Measurements from ENCODE around the gene MPDU1. TPM values are rescaled to one million over a fixed set of nuclear protein-coding genes. Genes with fewer than 3 reads are reported as not detected.

The MPDU1 gene
- total and polyA plus RNA-seq, 2 of the 4 experiments (the other 2 are of a cell fraction): 135 to 149 TPM

DNA sequence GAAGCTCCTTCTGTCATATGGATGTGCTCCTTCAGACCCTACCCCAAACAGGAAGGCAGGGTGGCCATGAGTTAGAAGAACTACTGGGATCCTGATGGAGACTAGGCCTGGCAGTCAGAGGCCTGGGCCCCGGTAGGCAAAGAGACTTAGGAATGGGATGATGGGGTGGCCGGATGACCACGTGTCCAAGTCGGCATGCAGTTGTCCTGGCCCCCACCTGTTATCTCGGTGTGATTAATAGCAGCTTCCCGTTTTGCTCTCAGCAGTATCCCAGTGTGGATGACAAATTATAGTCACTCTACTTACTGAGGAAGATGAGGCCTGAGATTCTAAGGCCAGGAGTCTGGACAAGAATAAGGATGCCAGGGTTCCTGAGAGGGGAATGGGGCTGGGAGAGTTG is 33.3 kb upstream of the MPDU1 start:
- H3K14ac ChIP-seq (replicated peaks; ENCODE audit: low read depth, low read length): no peak overlapping the region
- peaks cover 5% of the 10 kb centered on the region; the same call in 1 of the 2 replicates for H3K9me1 ChIP-seq (ENCODE audit: insufficient read depth, low read length)
- H3K18ac ChIP-seq (ENCODE audit: low read depth, low read length): no peak overlapping the region
- H3K36me3 ChIP-seq (ENCODE audit: control insufficient read depth, insufficient read depth, low read length): peaks cover 4% of the 10 kb centered on the region; the same call in 1 of the 2 replicates
- no peak overlapping the region for H3K27ac ChIP-seq (ENCODE audit: insufficient read depth, low read length)
- peaks cover 0 to 13% of the 10 kb centered on the region in 2 experiments; a peak in 2 of 4 replicates for H3K79me1 ChIP-seq (ENCODE audit: low read depth in 1 of 2, low read length in 2 of 2)
- BruUV-seq (replicated peaks): no TSS peak
- no peaks in the 10 kb centered on the region for H3K9me3 ChIP-seq (ENCODE audit: control insufficient read depth, insufficient read depth, low read length)
- no peaks in the 10 kb centered on the region for H3K27me3 ChIP-seq (ENCODE audit: control insufficient read depth, insufficient read depth, low read length)
- no peak overlapping the region for H3K56ac ChIP-seq (ENCODE audit: extremely low read depth, insufficient read depth, low read length)
- H3K4me3 ChIP-seq (ENCODE audit: insufficient read depth, low read depth, low read length): no peak overlapping the region
- no peak overlapping the region; the same call in 1 of the 2 replicates for H2AK5ac ChIP-seq (ENCODE audit: low read depth, low read length)
- no peak overlapping the region for H2AFZ ChIP-seq (replicated peaks; ENCODE audit: low read length, poor library complexity)
- no peak for DNase-seq
- H2BK20ac ChIP-seq (ENCODE audit: low read depth, low read length): no peak overlapping the region
- no peak overlapping the region for H3K9ac ChIP-seq (ENCODE audit: low read depth, low read length)
- H3K4ac ChIP-seq (ENCODE audit: low read depth, low read length): no peak overlapping the region
- no peak for ATAC-seq (ENCODE audit: low read depth)
- no peak overlapping the region for H4K8ac ChIP-seq (ENCODE audit: low read depth in 2 of 2, low read length in 2 of 2)
- TF ChIP-seq SMC3 (IDR thresholded peaks at IDR 0.05; ENCODE audit: low read depth, low read length) (no peak), CTCF (conservative IDR thresholded peaks at IDR 0.05; ENCODE audit: low read depth, low read length) (no peak), RCOR1 (IDR thresholded peaks at IDR 0.05; ENCODE audit: insufficient replicate concordance, low read length) (no peak), RFX5 (IDR thresholded peaks at IDR 0.05; ENCODE audit: low read depth, low read length) (no peak), CEBPB (IDR thresholded peaks at IDR 0.05; ENCODE audit: low read depth, low read length) (no peak), MAFK (IDR thresholded peaks at IDR 0.05; ENCODE audit: low read depth, low read length) (no peak), USF2 (IDR thresholded peaks at IDR 0.05; ENCODE audit: low read depth, low read length) (no peak), ELK1 (IDR thresholded peaks at IDR 0.05; ENCODE audit: borderline replicate concordance, low read depth, low read length) (no peak), POLR2A (IDR thresholded peaks at IDR 0.05; ENCODE audit: low read depth, low read length) (no peak), MXI1 (IDR thresholded peaks at IDR 0.05; ENCODE audit: borderline replicate concordance, low read depth, low read length) (no peak)
- H3K4me1 ChIP-seq (ENCODE audit: control insufficient read depth, insufficient read depth, low read length): peaks cover 8% of the 10 kb centered on the region
- no peak overlapping the region for H4K91ac ChIP-seq (ENCODE audit: insufficient read depth, low read depth, low read length)
- H2BK15ac ChIP-seq (ENCODE audit: low read depth, low read length): no peak overlapping the region
- no peak overlapping the region for H3K4me2 ChIP-seq (ENCODE audit: low read depth, low read length)
- WGBS, 2 experiments (ENCODE audit: extremely low coverage in 2 of 2, insufficient read length in 1 of 2): 80% methylated on average over 1 of the region's 6 CpGs; no CpG with 5 or more reads in 1 of the 2 experiments
- in situ Hi-C loops (cut with MboI; ENCODE audit: low sequenced_read_pairs) (loop anchor here (5.0 to 10.0 kb wide), 2 partner anchors 38 to 196 kb away; partner anchors contain the start of genes KCTD11 and TMEM95), dilution Hi-C loops (cut with HindIII; ENCODE audit: low sequenced_read_pairs, unreplicated experiment) (no loop called here), intact Hi-C loops (cut with micrococcal nuclease) (no loop called here)
- no peak overlapping the region for H3K23ac ChIP-seq (ENCODE audit: low read depth, low read length)
- ChIA-PET CTCF (interaction anchor here (0.6 to 1.8 kb wide), 2 partner anchors 10 to 36 kb away, joined by 3 to 8 read pairs; no protein-coding TSS in a partner anchor), POLR2A (ENCODE audit: unreplicated experiment) (interaction anchor here (0.7 kb wide), 1 partner anchor 8 kb away, joined by 5 read pairs; the partner anchor contains the start of gene TNFSF13)
- no peak overlapping the region for H4K5ac ChIP-seq (ENCODE audit: low read depth, low read length)
- H2BK120ac ChIP-seq (ENCODE audit: low read depth, low read length): no peak overlapping the region
- H4K20me1 ChIP-seq (ENCODE audit: insufficient read depth, low read length): no peaks in the 10 kb centered on the region
- no peak overlapping the region for H2AK9ac ChIP-seq (replicated peaks; ENCODE audit: low read depth, low read length, poor library complexity)
- H2BK5ac ChIP-seq (ENCODE audit: low read depth, low read length, poor library complexity, severe bottlenecking): no peak overlapping the region

Measured in IMR-90 (cell line).